Effector memory CD4-positive, alpha-beta T cell (primary cell): ENCODE results near the gene DSTYK.
A peak's percentile ranks its signal among the peaks of the same experiment; 100 is the strongest.
"Not testable (repeated sequence)": the region's sequence is repeated elsewhere in the genome, so short reads cannot be mapped to it uniquely, and the experiment has no call there.

Experiments
- DNase-seq, 3 donors: peaks; one replicate each; pipeline ENCODE4 v3.0.0-alpha.2; 2020
- H3K27ac ChIP-seq: 2 replicates; pipeline ENCODE4 v1.7.0; 2013; ENCODE audit warnings: mild to moderate bottlenecking, low read length, moderate library complexity; ENCODE audit not compliant: insufficient read depth, poor library complexity, severe bottlenecking
- H3K27me3 ChIP-seq: replicated peaks from 2 replicates; pipeline ENCODE4 v1.7.0; 2013; ENCODE audit warnings: mild to moderate bottlenecking, low read length; ENCODE audit not compliant: insufficient read depth, control insufficient read depth, poor library complexity, severe bottlenecking
- H3K36me3 ChIP-seq: 2 replicates; pipeline ENCODE4 v1.7.0; 2013; ENCODE audit warnings: mild to moderate bottlenecking, low read length, moderate library complexity; ENCODE audit not compliant: control insufficient read depth, insufficient read depth
- H3K4me1 ChIP-seq: 2 replicates; pipeline ENCODE4 v1.7.0; 2013; ENCODE audit warnings: low read length, mild to moderate bottlenecking; ENCODE audit not compliant: control insufficient read depth, insufficient read depth, poor library complexity, severe bottlenecking
- H3K4me3 ChIP-seq: 2 replicates; pipeline ENCODE4 v1.7.0; 2013; ENCODE audit warnings: low read length, low read depth, mild to moderate bottlenecking; ENCODE audit not compliant: insufficient read depth, poor library complexity, severe bottlenecking
- H3K9me3 ChIP-seq: 2 replicates; pipeline ENCODE4 v1.7.0; 2013; ENCODE audit warnings: mild to moderate bottlenecking, low read length, moderate library complexity; ENCODE audit not compliant: control insufficient read depth

DSTYK gene

DNA sequence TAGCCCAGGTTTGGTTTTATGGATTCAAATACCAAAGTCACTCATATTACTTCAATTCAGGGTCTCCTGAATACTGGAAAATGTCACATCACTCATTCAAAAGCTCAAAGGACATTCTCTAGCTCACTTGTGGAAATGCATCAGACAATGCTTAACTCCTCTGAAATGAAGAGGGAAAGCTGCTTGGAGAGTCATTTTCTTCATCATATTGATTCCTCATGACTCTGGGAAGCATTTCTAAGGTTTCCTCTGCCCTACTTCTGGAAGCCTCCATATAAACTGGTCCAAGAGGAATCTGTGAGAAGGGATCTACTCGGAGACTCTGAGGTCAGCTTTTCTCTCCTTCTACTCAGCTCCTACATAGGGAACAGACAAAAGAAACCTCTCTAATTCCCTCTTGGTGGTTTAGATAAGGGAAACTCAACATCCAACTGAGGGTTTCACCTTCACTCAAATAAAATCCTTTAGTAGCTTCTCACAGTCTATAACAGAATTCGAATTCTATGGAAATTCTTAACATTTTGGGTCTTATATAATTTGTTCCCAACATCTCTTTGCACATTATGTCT is 53.4 kb downstream of the DSTYK start:
- no peaks in the 10 kb centered on the region for H3K9me3 ChIP-seq
- H3K27ac ChIP-seq, result no peak overlapping the region
- no peak for DNase-seq
- H3K4me1 ChIP-seq, result no peaks in the 10 kb centered on the region
- H3K4me3 ChIP-seq, result no peak overlapping the region
- peaks cover 76% of the 10 kb centered on the region for H3K36me3 ChIP-seq
- no peaks in the 10 kb centered on the region for H3K27me3 ChIP-seq

DNA sequence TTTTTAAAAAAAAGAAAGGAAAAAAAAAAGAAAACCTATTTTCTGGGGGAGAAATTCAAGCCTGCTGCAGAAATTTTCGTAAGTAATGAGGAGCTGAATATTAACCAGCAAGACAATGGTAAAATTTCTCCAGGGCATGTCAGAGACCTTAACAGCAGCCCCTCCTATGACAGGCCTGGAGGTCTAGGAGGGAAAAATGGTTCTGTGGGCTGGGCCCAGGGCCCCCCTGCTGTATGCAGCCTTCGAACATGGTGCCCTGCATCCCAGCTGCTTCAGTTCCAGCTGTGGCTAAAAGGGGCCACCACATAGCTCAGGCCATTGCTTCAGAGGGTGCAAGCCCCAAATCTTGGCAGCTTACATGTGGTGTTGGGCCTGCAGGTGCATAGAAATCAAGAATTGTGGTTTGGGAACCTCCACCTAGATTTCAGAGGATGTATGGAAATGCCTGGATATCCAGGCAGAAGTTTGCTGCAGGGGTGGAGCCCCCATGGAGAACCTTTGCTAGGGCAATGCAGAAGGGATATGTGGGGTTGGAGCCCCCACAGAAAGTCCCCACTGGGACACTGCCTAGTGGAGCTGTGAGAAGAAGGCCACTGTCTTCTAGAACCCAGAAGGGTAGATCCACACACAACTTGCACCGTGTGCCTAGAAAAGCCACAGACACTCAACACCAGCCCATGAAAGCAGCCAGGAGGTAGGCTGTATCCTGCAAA is 55.7 kb downstream of the DSTYK start:
- not testable (repeated sequence) for H3K9me3 ChIP-seq, H3K4me1 ChIP-seq, H3K4me3 ChIP-seq, H3K27me3 ChIP-seq, DNase-seq, H3K27ac ChIP-seq
- peaks cover 65% of the 10 kb centered on the region for H3K36me3 ChIP-seq

DNA sequence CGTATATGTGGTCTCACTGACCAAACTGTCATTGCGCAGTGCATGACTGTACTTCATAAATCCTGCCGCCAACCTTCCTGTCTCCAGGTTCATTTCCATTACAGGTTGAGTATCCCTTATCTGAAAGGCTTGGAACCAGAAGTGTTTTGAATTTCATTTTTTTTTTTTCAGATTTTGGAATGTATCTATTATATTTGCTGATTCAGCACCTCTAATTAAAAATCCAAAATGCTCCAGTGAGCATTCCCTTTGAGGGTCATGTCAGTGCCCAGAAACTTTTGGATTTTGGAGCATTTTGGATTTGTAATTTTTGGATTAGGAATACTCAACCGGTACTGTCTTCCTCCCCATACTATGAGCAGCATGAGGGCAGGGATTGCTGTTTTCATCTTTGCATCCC is 59.0 kb downstream of the DSTYK start:
- Histone ChIP-seq H3K27me3 (no peaks in the 10 kb centered on the region), H3K9me3 (no peaks in the 10 kb centered on the region), H3K4me1 (no peaks in the 10 kb centered on the region), H3K27ac (no peak overlapping the region), H3K36me3 (peaks cover 51% of the 10 kb centered on the region), H3K4me3 (no peak overlapping the region)
- no peak for DNase-seq

DNA sequence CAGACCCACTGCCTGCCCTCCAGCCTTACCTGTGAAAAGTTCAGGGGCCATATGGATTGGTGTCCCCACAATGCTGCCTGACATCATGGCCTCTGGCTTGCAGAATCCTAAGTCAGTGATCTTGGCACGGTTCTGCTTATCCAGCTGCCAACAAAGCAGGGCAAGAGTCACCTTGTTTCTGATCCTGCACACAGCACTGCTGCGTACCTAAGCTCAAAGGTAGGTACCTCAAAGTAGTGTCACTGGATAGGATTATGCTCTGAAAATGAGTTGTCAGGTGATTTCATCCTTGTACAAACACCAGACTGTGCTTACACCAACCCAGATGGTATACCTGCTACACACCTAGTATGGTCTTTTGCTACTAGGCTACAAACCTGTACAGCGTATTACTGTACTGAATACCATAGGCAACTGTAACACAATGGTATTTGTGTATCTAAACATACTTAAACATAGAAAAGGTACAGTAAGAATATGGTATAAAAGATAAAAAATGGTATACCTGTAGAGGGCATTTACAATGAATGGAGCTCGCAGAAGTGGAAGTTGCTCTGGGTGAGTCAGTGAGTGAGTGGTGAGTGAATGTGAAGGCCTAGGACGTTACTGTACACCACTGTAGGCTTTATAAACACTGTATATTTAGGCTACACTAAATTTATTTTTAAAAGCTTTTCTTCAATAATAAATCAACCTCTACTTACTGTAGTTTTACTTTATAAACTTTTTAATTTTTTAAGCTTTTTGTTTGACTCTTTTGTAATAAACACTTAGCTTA is 60.7 kb downstream of the DSTYK start:
- Histone ChIP-seq H3K4me1 (no peaks in the 10 kb centered on the region), H3K4me3 (no peak overlapping the region), H3K27me3 (no peaks in the 10 kb centered on the region), H3K36me3 (peaks cover 49% of the 10 kb centered on the region), H3K9me3 (no peaks in the 10 kb centered on the region), H3K27ac (no peak overlapping the region)
- DNase-seq, result no peak

DNA sequence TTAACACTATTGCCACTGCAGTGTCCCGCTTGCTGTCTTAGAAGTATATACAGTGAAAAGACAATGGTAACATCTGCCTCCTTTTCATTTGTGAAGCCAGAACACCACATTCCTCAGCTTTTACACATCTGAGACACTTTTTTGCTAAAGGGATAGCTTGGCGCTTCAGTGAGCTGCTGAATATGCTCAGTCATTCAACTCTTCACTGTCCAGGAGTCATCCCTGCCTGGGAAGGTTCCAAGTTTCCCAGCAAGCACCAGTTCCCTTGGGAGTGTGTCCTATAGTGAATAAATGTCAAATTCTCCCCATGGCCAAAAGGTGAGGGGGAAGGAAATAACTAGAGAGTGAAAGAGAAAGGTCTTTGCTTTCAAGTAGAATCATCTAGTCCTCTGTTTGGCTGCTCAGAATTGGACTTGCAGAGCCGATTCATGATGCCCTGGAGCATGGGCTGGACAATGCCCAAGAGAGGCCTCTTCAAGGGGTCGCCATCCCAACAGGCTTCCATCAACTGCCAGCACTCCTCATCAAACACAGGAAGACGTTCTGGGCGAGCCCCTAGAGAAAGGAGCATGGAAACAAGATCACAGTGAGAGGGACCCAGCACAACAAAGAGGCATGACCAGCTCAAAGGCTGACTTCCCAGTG is 64.2 kb downstream of the DSTYK start:
- no peaks in the 10 kb centered on the region for H3K27me3 ChIP-seq
- H3K36me3 ChIP-seq, result peaks cover 40% of the 10 kb centered on the region
- no peak for DNase-seq
- no peaks in the 10 kb centered on the region for H3K9me3 ChIP-seq
- no peak overlapping the region for H3K27ac ChIP-seq
- H3K4me1 ChIP-seq, result no peaks in the 10 kb centered on the region
- H3K4me3 ChIP-seq, result no peak overlapping the region

DNA sequence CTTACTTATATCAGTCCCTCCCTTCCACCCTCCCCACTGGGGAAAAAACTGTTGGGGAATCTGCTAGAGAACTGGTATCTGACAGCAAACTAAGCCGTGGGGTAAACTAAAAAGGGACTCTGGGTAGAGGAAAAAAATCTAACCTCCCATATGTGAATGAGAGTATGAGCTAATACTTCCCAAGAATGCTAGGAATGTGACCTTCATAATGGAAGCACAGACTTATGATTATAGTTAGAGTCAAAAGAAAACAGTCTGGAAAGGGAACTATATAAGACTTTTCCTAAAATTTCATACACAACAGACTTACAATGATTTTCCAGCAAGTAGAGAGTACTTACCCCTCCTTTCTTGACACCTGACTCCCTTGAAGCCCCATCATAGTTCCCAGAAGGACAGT is 66.8 kb downstream of the DSTYK start:
- no peak overlapping the region for H3K4me3 ChIP-seq
- peaks cover 7% of the 10 kb centered on the region for H3K4me1 ChIP-seq
- peaks cover 29% of the 10 kb centered on the region for H3K36me3 ChIP-seq
- H3K9me3 ChIP-seq, result no peaks in the 10 kb centered on the region
- no peak for DNase-seq
- H3K27me3 ChIP-seq, result no peaks in the 10 kb centered on the region
- H3K27ac ChIP-seq, result no peak overlapping the region

DNA sequence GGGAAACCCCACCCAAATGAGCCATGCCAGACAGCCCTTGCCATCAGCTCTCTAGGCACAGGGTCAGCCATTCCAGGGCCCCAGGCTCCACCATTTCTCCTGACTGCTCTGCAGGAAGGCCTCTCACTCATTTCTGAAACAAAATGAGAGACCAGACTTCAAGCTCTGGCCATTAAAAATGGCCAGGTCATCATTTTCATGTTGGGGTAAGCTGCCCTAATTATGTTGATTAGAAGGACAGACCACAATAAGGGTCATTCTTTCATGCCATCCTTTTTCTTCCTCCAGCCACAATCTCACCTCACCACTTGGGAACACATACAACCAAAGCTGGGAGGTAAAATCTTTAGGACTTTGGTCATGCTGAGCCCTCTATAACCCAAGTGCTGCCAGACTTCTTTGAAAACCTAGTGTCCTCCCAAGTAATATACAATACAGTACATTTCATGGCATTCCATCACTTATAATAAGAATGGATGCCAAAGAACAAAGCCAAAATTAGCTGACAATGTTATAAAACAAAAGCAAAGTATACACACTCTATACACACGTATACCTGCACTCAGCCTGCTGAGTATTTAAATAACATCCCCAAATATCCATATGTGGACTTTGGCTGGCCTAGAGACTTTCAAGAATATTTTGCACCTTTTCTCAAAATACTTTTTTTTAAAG is 67.3 kb downstream of the DSTYK start:
- Histone ChIP-seq H3K4me1 (peaks cover 7% of the 10 kb centered on the region), H3K36me3 (peaks cover 27% of the 10 kb centered on the region), H3K9me3 (no peaks in the 10 kb centered on the region), H3K27ac (no peak overlapping the region), H3K27me3 (no peaks in the 10 kb centered on the region), H3K4me3 (no peak overlapping the region)
- no peak for DNase-seq

DNA sequence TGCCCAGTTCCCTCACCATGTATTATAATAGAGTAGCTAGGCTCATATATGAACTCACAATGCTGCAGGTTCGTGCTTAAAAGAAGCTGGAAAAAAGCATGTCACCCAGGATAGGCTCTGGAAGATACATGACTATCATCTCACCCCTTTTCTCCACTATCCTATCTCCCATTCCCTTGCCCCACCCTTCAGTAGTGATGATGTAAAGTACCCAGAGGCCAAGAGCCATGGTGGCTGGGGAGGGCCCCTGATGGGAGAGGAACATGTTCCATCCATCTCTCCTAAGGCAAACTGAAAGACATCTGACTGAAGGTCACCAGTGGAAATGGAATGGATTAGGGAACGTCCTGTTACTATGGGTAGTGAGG is 69.4 kb downstream of the DSTYK start:
- H3K9me3 ChIP-seq, result no peaks in the 10 kb centered on the region
- H3K36me3 ChIP-seq, result peaks cover 13% of the 10 kb centered on the region
- no peak for DNase-seq
- H3K27ac ChIP-seq, result no peak overlapping the region
- H3K4me3 ChIP-seq, result no peak overlapping the region
- H3K27me3 ChIP-seq, result no peaks in the 10 kb centered on the region
- H3K4me1 ChIP-seq, result peaks cover 7% of the 10 kb centered on the region

DNA sequence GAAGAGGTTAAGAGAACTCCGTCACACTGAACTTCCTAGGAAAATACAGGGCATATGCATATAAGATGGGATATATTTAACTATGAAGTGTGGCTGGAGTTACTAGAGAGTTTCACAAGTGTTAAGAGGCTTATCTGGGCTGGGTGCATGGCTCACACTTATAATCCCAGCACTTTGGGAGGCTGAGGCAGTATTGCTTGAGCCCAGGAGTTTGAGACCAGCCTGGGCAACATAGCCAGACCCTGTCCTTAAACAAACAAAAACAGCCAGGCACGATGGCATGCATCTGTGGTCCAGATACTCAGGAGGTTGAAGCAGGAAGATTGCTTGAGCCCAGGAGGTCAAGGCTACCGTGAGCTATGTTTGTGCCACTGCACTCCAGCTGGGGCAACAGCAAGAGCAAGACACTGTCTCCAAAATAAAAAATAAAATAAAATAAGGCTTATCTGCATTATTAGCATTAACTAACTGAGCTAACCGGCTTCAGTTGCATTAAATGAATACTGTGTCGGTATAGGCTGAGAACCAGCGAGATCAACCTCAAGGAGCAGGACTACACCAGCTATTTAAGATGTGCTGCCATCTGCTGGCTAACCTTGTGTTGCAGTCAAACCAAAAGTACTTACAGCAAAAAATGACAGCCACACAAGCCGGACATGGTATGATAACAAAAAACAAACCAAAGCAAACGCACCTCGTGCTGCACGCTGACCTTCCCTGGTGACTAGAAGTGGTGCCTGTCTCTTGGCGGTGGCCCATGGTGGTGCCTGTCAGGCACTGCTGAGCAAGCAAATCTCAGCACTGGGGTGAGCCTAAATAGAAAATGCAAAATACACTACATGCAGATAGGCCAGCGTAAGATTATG is 70.0 kb downstream of the DSTYK start:
- Histone ChIP-seq H3K4me1 (peaks cover 7% of the 10 kb centered on the region), H3K27ac (no peak overlapping the region), H3K27me3 (no peaks in the 10 kb centered on the region), H3K9me3 (no peaks in the 10 kb centered on the region), H3K36me3 (peaks cover 9% of the 10 kb centered on the region), H3K4me3 (no peak overlapping the region)
- DNase-seq, result peak; percentile 21 to 52 (median 36)
